GM19025 (cell line): ENCODE data around the gene HBEGF.
A peak's percentile ranks its signal among the peaks of the same experiment; 100 is the strongest.

Experiments
- ATAC-seq: cut with Tn5 transposase; IDR thresholded peaks from one replicate; pipeline ENCODE4 v1.9.1; 2021; ENCODE audit warnings: mild to moderate bottlenecking, low read depth, moderate library complexity; ENCODE audit not compliant: unreplicated experiment

Gene HBEGF

GRCh38 chr5:140346348-140347221 lies at the start of gene HBEGF:
Gene HBEGF (minus strand): TSS chr5:140346603. CDS start chr5:140346328, 275 bp downstream.
- ATAC-seq = peak; percentile 69

- no peak for ATAC-seq
Measured at GRCh38 chr5:140393738-140394137, 47.3 kb upstream of the HBEGF start.

DNA sequence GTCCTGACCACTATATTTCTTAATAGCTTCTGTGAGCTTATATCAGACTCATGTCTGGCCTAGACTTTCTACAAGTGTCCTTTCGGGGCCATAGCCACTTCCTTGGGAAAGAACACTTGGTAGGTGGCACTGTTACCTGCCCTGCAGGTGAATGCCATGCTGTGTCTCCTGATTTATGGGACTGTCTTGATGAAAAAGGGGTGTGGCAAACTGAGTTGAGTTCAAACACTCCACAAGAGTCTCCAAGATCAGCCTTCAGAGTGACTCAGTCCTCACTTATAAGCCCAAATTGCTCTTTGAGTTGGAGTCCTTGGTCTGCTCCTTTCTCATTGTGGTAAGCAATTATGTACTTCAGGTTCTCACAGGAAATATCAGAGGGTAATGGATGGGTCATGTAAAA lies 45.3 kb upstream of the HBEGF start:
- no peak for ATAC-seq

DNA sequence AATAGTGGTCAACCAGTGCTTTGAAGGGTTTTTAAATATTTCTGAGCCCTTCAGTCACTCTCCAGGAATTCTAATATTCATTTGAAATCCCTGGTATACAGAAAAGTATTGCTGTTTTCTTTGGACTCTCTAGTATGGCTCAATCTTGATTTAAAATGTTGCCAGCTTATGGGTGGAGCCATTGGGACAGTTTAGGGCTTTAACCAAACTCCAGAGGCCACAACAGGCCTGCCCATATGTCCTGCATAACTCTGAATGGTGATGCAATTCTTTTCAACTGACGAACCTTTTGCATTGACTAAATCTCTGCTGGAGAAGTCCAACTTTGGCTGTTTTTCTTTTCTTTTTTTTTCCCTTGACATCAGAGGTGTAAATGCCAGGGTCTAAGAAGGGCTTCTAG lies 44.9 kb upstream of the HBEGF start:
- ATAC-seq = no peak

- no peak for ATAC-seq
Measured at GRCh38 chr5:140388052-140388451, 41.6 kb upstream of the HBEGF start.

- ATAC-seq = no peak
Measured at GRCh38 chr5:140383300-140383699, 36.9 kb upstream of the HBEGF start.

DNA sequence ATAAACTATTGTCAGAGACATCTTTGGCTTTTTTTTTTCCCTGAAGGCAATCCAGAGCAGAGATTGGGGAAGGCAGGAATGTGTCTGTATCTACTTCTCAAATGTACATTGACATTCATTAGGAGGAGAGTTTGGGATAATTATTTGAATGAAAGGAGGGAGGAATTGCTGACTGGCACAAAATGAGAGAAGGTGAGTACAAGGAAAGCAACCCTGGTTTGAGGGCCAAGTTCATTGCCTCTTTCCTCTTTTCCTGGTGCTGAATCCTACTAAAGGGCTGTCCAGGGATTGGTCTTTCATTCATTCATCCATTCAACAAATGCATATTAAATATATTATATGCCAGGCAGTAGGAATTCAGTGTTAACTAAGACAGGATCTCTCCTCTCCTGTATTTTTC lies 36.5 kb upstream of the HBEGF start:
- no peak for ATAC-seq

- ATAC-seq = no peak
Measured at GRCh38 chr5:140381972-140382371, 35.6 kb upstream of the HBEGF start.

DNA sequence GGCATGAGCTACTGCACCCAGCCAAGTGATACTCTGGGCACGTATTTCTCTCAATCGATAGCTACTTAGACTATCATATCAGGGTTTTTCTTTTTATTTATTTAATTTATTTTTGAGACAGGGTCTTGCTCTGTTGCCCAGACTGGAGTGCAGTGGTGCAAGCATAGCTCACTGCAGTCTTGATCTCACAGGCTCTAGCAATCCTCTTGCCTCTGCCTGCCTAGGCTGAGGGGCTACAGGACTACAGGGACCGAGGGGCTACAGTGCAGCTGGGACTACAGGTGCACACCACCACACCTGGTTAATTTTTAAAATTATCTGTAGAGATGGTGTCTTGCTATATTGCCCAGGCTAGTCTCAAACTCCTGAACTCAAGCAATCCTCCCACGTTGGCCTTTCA lies 34.9 kb upstream of the HBEGF start:
- no peak for ATAC-seq

DNA sequence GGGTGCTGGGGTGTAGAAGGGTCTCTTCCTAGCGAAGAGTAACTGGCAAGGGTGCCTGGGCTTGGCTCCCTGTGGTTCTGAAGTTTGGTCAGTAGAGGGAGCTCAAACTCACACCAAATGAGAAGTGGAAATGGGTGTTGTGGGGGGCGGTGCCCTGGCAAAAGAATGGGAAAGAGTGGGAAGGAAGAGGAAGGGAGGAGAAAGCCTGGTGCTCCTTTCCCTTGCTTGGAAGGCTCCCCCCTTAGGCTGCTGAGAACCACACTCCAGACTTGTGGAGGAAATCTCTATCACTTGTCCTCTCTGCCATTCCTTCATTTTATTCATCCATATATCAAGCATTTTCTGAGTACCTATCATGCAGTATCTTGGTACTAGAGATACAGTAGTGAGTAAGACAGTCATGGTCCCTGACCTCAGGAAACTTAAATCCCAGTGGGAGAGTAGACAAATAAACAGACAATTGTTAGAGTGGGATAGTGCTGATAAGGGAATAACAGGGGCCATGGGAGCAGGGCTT lies 26.6 kb upstream of the HBEGF start:
- no peak for ATAC-seq

DNA sequence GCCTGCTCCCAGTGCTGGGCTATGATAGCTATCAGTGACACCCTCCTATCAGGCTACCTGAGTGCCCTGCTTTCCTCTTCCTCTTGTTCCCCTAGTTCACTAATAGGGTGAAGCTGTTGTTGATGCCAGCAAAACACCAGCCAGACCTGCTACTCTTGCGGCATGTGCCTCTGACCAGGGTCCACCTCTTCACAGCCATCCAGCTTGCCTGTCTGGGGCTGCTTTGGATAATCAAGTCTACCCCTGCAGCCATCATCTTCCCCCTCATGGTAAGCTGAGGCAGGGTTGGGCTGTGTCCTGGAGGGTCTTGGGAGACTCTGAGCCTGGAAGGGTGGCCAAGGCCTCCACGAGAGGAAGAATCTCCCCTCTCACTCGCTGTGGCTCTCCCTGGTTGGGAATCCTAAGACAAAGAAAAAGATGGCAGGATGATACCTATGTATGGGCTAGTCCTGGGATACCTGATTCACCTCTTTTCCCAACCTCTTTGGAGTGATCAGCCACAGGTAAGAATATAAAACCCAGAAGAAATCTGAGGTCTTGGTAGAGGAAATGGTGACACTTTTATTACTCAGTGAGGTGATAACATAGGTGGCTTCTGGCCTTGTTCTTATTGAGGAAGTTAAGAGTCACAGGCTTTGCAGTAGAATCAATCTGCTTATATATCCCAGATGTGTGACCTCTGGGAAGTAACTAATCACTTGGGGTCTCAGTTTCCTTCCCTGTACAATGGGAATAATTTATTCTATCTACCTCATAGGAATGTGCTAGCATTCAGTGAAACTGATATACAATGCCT lies 25.2 kb upstream of the HBEGF start:
- no peak for ATAC-seq

DNA sequence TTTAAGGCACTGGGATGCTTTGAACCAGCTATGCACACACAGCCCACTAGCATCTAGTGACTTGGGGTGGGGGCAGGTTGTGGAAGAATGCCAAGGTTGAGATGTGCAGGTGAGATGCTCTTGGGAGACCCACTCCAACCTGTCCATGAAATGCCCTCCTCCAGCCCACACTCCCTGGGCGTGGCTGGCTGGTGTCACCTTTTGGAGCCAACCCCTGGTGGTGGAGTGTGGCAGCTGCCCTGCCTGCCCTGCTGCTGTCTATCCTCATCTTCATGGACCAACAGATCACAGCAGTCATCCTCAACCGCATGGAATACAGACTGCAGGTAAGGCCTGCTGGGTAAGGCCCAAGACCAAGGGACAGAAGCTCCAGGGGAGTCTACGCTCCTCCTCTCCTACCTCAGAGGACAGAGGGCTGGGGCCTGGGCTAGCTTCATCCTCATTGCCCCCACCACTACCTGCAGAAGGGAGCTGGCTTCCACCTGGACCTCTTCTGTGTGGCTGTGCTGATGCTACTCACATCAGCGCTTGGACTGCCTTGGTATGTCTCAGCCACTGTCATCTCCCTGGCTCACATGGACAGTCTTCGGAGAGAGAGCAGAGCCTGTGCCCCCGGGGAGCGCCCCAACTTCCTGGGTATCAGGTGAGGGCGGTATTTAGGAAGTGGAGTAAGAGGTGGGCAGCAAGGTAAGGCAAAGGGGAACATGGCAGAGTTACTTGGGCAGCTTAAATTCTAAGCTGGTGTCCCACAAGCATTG lies 21.0 kb upstream of the HBEGF start:
- ATAC-seq = no peak

GRCh38 chr5:140366589-140367255 lies 20.3 kb upstream of the HBEGF start:
- no peak for ATAC-seq

DNA sequence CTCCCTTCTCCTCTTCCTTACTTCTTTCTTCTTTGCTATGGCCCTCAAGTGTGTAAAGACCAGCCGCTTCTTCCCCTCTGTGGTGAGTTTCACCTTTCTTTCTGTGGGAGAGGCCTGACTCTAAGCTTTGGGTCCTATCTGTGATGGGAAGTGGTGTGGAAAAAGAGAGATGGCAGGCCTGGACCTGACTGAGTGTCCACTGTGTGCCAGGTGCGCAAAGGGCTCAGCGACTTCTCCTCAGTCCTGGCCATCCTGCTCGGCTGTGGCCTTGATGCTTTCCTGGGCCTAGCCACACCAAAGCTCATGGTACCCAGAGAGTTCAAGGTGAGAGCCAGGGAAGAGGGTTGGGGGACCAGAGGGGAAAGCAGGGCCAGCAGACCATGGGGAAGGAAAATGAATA lies 19.5 kb upstream of the HBEGF start:
- no peak for ATAC-seq

GRCh38 chr5:140365282-140365681 lies 18.9 kb upstream of the HBEGF start:
- ATAC-seq = no peak

DNA sequence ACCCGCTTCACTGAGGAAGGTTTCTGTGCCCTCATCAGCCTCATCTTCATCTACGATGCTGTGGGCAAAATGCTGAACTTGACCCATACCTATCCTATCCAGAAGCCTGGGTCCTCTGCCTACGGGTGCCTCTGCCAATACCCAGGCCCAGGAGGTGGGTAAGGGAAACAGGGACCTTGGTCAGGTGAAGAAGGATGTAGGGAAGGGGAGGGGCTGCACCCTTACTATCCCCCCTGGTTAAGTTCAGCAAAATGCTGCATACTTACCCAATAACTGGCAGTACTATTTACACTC lies 18.0 kb upstream of the HBEGF start:
- ATAC-seq = no peak

DNA sequence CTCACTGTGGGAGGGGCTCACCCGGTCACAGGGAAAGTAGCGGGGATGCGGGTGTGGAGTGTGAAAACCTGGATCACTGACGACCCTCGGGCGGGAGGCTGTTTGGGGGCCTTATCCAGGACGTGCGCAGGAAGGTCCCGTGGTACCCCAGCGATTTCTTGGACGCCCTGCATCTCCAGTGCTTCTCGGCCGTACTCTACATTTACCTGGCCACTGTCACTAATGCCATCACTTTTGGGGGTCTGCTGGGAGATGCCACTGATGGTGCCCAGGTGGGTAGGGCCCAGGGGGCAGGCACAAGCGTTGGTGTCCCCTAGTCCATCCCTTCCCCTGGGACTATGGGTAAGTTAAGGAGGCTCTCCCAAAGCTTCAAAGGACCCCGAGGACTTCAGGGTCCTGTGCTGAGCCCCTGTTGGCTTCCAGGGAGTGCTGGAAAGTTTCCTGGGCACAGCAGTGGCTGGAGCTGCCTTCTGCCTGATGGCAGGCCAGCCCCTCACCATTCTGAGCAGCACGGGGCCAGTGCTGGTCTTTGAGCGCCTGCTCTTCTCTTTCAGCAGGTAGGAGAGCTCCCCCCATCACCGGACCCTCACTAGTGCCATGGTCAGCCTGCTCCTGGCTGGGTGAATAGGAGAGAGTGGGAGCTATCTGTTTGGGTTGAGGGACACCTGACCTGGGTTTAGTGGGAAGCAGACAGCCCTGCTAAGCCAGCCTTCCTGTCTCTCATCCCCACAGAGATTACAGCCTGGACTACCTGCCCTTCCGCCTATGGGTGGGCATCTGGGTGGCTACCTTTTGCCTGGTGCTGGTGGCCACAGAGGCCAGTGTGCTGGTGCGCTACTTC lies 17.4 kb upstream of the HBEGF start:
- no peak for ATAC-seq

- ATAC-seq = peak; percentile 91
Measured at GRCh38 chr5:140362875-140363630, 16.6 kb upstream of the HBEGF start.

GRCh38 chr5:140362311-140362710 lies 15.9 kb upstream of the HBEGF start:
- ATAC-seq = no peak
